HEK293 (cell line): ENCODE data around the gene FAM120A.

Experiments
- CTCF ChIA-PET: fragments of 350-600 bp; formaldehyde crosslinking; extraction: SDS; loops from one replicate; lab custom pipeline; 2021; ENCODE audit warnings: antibody characterized with exemption; lab: Yijun Ruan, JAX
- POLR2A ChIA-PET: fragments of 300-600 bp; formaldehyde crosslinking; extraction: SDS; loops from one replicate; lab custom pipeline; 2020; ENCODE audit warnings: antibody characterized with exemption, inconsistent platforms; lab: Yijun Ruan, JAX
- H3K27ac ChIP-seq: fragments of 200-500 bp; sonication (Bioruptor generic); 2 replicates; pipeline ENCODE4 v1.5.1; 2014; ENCODE audit warnings: low read depth, low read length, control low read depth, inconsistent platforms; ENCODE audit errors: extremely low read depth
- H3K36me3 ChIP-seq, 2 experiments: fragments of 200-500 bp in 1 of 2; sonication (Bioruptor generic) in 1 of 2; 1 replicate in 1 of 2; 2 replicates in 1 of 2; pipeline ENCODE4 v1.5.1; 2014 to 2017; ENCODE audit warnings: inconsistent platforms in 2 of 2, low read length in 2 of 2; ENCODE audit not compliant: control insufficient read depth in 2 of 2, insufficient read depth in 1 of 2
- H3K4me1 ChIP-seq: fragments of 200-500 bp; sonication (Bioruptor generic); 2 replicates; pipeline ENCODE4 v1.5.1; 2014; ENCODE audit warnings: mild to moderate bottlenecking, low read length, inconsistent platforms; ENCODE audit not compliant: control insufficient read depth, insufficient read depth
- H3K4me3 ChIP-seq: 2 replicates; pipeline ENCODE4 v1.5.1; 2011; ENCODE audit warnings: low read depth, mild to moderate bottlenecking, control low read depth, low read length, moderate library complexity
- H3K9me3 ChIP-seq: fragments of 200-500 bp; sonication (Bioruptor generic); 2 replicates; pipeline ENCODE4 v1.5.1; 2014; ENCODE audit warnings: low read depth, low read length, inconsistent platforms; ENCODE audit not compliant: control insufficient read depth, insufficient read depth
- GFI1B ChIP-seq: fragments of 450-650 bp; formaldehyde crosslinking; IDR thresholded peaks from 2 replicates; pipeline ENCODE4 v1.5.1; 2016; ENCODE audit warnings: missing biosample characterization, missing genetic modification characterization
- KLF16 ChIP-seq: fragments of 450-650 bp; formaldehyde crosslinking; IDR thresholded peaks from 2 replicates; pipeline ENCODE4 v1.5.1; 2017; ENCODE audit warnings: missing biosample characterization, missing genetic modification characterization
- PRDM2 ChIP-seq: fragments of 450-650 bp; formaldehyde crosslinking; IDR thresholded peaks from 2 replicates; pipeline ENCODE4 v1.5.1; 2016; ENCODE audit warnings: missing biosample characterization, missing genetic modification characterization, borderline replicate concordance
- PRDM6 ChIP-seq: fragments of 450-650 bp; formaldehyde crosslinking; IDR thresholded peaks from 2 replicates; pipeline ENCODE4 v1.5.1; 2017; ENCODE audit warnings: missing biosample characterization, missing genetic modification characterization
- RBAK ChIP-seq: fragments of 450-650 bp; formaldehyde crosslinking; IDR thresholded peaks from 2 replicates; pipeline ENCODE4 v1.5.1; 2016; ENCODE audit warnings: missing biosample characterization, missing genetic modification characterization
- SETDB1 ChIP-seq: IDR thresholded peaks from one replicate; pipeline ENCODE4 v1.6.1; 2017; ENCODE audit warnings: mild to moderate bottlenecking, low read length, moderate library complexity, mixed read lengths; ENCODE audit not compliant: insufficient read length
- YY1 ChIP-seq: fragments of 450-650 bp; formaldehyde crosslinking; IDR thresholded peaks from 2 replicates; pipeline ENCODE4 v1.5.1; 2018; ENCODE audit warnings: missing biosample characterization, missing genetic modification characterization
- ZEB2 ChIP-seq: fragments of 450-650 bp; formaldehyde crosslinking; IDR thresholded peaks from 2 replicates; pipeline ENCODE4 v1.5.1; 2016; ENCODE audit warnings: missing biosample characterization, missing genetic modification characterization
- ZNF266 ChIP-seq: fragments of 450-650 bp; formaldehyde crosslinking; IDR thresholded peaks from 2 replicates; pipeline ENCODE4 v1.5.1; 2016; ENCODE audit warnings: missing biosample characterization, missing genetic modification characterization, low read depth
- ZNF302 ChIP-seq: fragments of 450-650 bp; formaldehyde crosslinking; IDR thresholded peaks from 2 replicates; pipeline ENCODE4 v1.5.1; 2016; ENCODE audit warnings: missing biosample characterization, missing genetic modification characterization, low read depth
- ZNF416 ChIP-seq: fragments of 450-650 bp; formaldehyde crosslinking; IDR thresholded peaks from 2 replicates; pipeline ENCODE4 v1.5.1; 2016; ENCODE audit warnings: missing biosample characterization, missing genetic modification characterization
- ZNF433 ChIP-seq: fragments of 450-650 bp; formaldehyde crosslinking; IDR thresholded peaks from 2 replicates; pipeline ENCODE4 v1.5.1; 2016; ENCODE audit warnings: missing biosample characterization, missing genetic modification characterization, low read depth
- ZNF449 ChIP-seq: fragments of 450-650 bp; formaldehyde crosslinking; IDR thresholded peaks from 2 replicates; pipeline ENCODE4 v1.5.1; 2017; ENCODE audit warnings: missing biosample characterization, mild to moderate bottlenecking, missing genetic modification characterization, moderate library complexity
- ZNF561 ChIP-seq: fragments of 450-650 bp; IDR thresholded peaks from 2 replicates; pipeline ENCODE4 v1.5.1; 2018; ENCODE audit warnings: missing biosample characterization, missing genetic modification characterization, borderline replicate concordance
- ZNF580 ChIP-seq: fragments of 450-650 bp; formaldehyde crosslinking; IDR thresholded peaks from 2 replicates; pipeline ENCODE4 v1.5.1; 2016; ENCODE audit warnings: missing biosample characterization, missing genetic modification characterization
- ZNF692 ChIP-seq: fragments of 450-650 bp; formaldehyde crosslinking; IDR thresholded peaks from 2 replicates; pipeline ENCODE4 v1.5.1; 2016; ENCODE audit warnings: missing biosample characterization, missing genetic modification characterization
- ZNF776 ChIP-seq: fragments of 450-650 bp; formaldehyde crosslinking; IDR thresholded peaks from 2 replicates; pipeline ENCODE4 v1.5.0; 2017; ENCODE audit warnings: missing biosample characterization, missing genetic modification characterization, borderline replicate concordance
- ZSCAN30 ChIP-seq: fragments of 450-650 bp; IDR thresholded peaks from 2 replicates; pipeline ENCODE4 v1.5.1; 2018; ENCODE audit warnings: missing biosample characterization, mild to moderate bottlenecking, missing genetic modification characterization, moderate library complexity

The FAM120A gene

GRCh38 chr9:93613174-93613573 lies 161.7 kb downstream of the FAM120A start:
- Histone ChIP-seq H3K4me3 (no peak overlapping the region), H3K27ac (no peak overlapping the region), H3K36me3 (peaks cover 0 to 2% of the 10 kb centered on the region in 2 experiments; a peak in 1 of 3 replicates), H3K9me3 (no peaks in the 10 kb centered on the region), H3K4me1 (no peaks in the 10 kb centered on the region)
- TF ChIP-seq ZNF302 (tag by site-specific recombination) (no peak), PRDM2 (tag by site-specific recombination) (no peak), ZNF776 (tag by site-specific recombination) (no peak), ZNF449 (no peak), ZNF580 (tag by site-specific recombination) (no peak), ZNF561 (tag by site-specific recombination) (no peak), PRDM6 (no peak), ZNF416 (tag by site-specific recombination) (no peak), KLF16 (tag by site-specific recombination) (no peak), GFI1B (tag by site-specific recombination) (no peak), ZSCAN30 (tag by site-specific recombination) (no peak), ZNF266 (no peak), ZEB2 (no peak), ZNF692 (tag by site-specific recombination) (no peak), RBAK (no peak), YY1 (tag by site-specific recombination) (no peak), SETDB1 (no peak), ZNF433 (tag by site-specific recombination) (no peak)
- CTCF ChIA-PET = interaction anchor here (1.1 kb wide), 1 partner anchor 19 kb away, joined by 3 read pairs; no protein-coding TSS in a partner anchor
- POLR2A ChIA-PET = no interaction called here
